ENCODE data around the gene EXOSC9. TPM values are rescaled to one million over a fixed set of nuclear protein-coding genes. Genes with fewer than 3 reads are reported as not detected.
A peak's percentile ranks its signal among the peaks of the same experiment; 100 is the strongest.
"Not testable (repeated sequence)": the region's sequence is repeated elsewhere in the genome, so short reads cannot be mapped to it uniquely, and the experiment has no call there.

Gene EXOSC9
- polyA plus RNA-seq (2013, experiment 1 of 2) = 60.2 TPM
- polyA plus RNA-seq (2013, experiment 2 of 2) = 59.1 TPM

- DNase-seq (ENCODE audit: low spot score) = peak; percentile 94
- no CpG with 5 or more reads among the region's 48 CpGs for WGBS, 2 donors (ENCODE audit: extremely low coverage in 2 of 2, insufficient read length in 2 of 2, insufficient replicate concordance in 1 of 2)
- Histone ChIP-seq H3K18ac (ENCODE audit: low read length) (peak within 1 kb of the TSS; percentile 92), H2BK120ac (ENCODE audit: low read depth, low read length) (no peak within 1 kb of the TSS), H3K14ac (ENCODE audit: low read length) (no peak within 1 kb of the TSS), H3K4me3 (ENCODE audit: low read length in 2 of 2) (peak within 1 kb of the TSS; percentile 68 to 89), H3K27ac (replicated peaks; ENCODE audit: low read length) (no peak within 1 kb of the TSS), H3K4me2 (ENCODE audit: insufficient read depth, low read length, poor library complexity, severe bottlenecking) (peak within 1 kb of the TSS; percentile 66), H2BK5ac (ENCODE audit: low read length) (no peak within 1 kb of the TSS), H4K91ac (ENCODE audit: low read depth, low read length, poor library complexity) (no peak within 1 kb of the TSS), H2BK12ac (ENCODE audit: low read length) (no peak within 1 kb of the TSS), H2BK15ac (ENCODE audit: low read length) (no peak within 1 kb of the TSS), H3K79me1 (ENCODE audit: low read depth, low read length) (peaks cover 1% of the 10 kb centered on the region), H2AFZ (ENCODE audit: low read length) (peak within 1 kb of the TSS; percentile 84), H3K9me3 (replicated peaks in 1 of 2; ENCODE audit: control insufficient read depth in 2 of 2, insufficient read depth in 1 of 2, low read depth in 1 of 2, low read length in 2 of 2) (no peaks in the 10 kb centered on the region), H2AK5ac (ENCODE audit: low read depth, low read length) (peak within 1 kb of the TSS; percentile 34), H3K4ac (ENCODE audit: low read length) (no peak within 1 kb of the TSS), H3K9ac (ENCODE audit: low read depth, low read length, poor library complexity) (peak within 1 kb of the TSS; percentile 94), H3K23ac (ENCODE audit: low read depth, low read length, poor library complexity) (no peak within 1 kb of the TSS), H3K27me3 (ENCODE audit: control insufficient read depth in 3 of 3, insufficient read depth in 3 of 3, low read depth in 1 of 3, low read length in 3 of 3) (no peaks in the 10 kb centered on the region), H3K36me3 (replicated peaks in 1 of 2; ENCODE audit: control insufficient read depth in 2 of 2, insufficient read depth in 2 of 2, low read length in 2 of 2) (peaks cover 9 to 43% of the 10 kb centered on the region in 2 donors), H4K8ac (ENCODE audit: low read depth, low read length) (no peak within 1 kb of the TSS), H3K4me1 (ENCODE audit: control insufficient read depth in 2 of 2, insufficient read depth in 1 of 2, low read depth in 1 of 2, low read length in 2 of 2) (peaks cover 0 to 8% of the 10 kb centered on the region in 2 donors)
Measured at GRCh38 chr4:121800961-121801714, at the start of gene EXOSC9. Gene EXOSC9 (plus strand): TSS chr4:121801323. CDS start chr4:121801425, 102 bp downstream.

- H3K14ac ChIP-seq (ENCODE audit: low read length); H2AK5ac ChIP-seq (ENCODE audit: low read depth, low read length); H2BK120ac ChIP-seq (ENCODE audit: low read depth, low read length); H3K4me2 ChIP-seq (ENCODE audit: insufficient read depth, low read length, poor library complexity, severe bottlenecking); H3K9ac ChIP-seq (ENCODE audit: low read depth, low read length, poor library complexity); H2AFZ ChIP-seq (ENCODE audit: low read length); H3K36me3 ChIP-seq (replicated peaks in 1 of 2; ENCODE audit: control insufficient read depth in 2 of 2, insufficient read depth in 2 of 2, low read length in 2 of 2); H3K27me3 ChIP-seq (ENCODE audit: control insufficient read depth in 3 of 3, insufficient read depth in 3 of 3, low read depth in 1 of 3, low read length in 3 of 3); H2BK15ac ChIP-seq (ENCODE audit: low read length); H3K23ac ChIP-seq (ENCODE audit: low read depth, low read length, poor library complexity); H2BK12ac ChIP-seq (ENCODE audit: low read length); H4K8ac ChIP-seq (ENCODE audit: low read depth, low read length); H3K4me3 ChIP-seq (ENCODE audit: low read length in 2 of 2); H3K4me1 ChIP-seq (ENCODE audit: control insufficient read depth in 2 of 2, insufficient read depth in 1 of 2, low read depth in 1 of 2, low read length in 2 of 2); H3K9me3 ChIP-seq (replicated peaks in 1 of 2; ENCODE audit: control insufficient read depth in 2 of 2, insufficient read depth in 1 of 2, low read depth in 1 of 2, low read length in 2 of 2); H2BK5ac ChIP-seq (ENCODE audit: low read length); H3K4ac ChIP-seq (ENCODE audit: low read length); H3K79me1 ChIP-seq (ENCODE audit: low read depth, low read length); H4K91ac ChIP-seq (ENCODE audit: low read depth, low read length, poor library complexity); H3K18ac ChIP-seq (ENCODE audit: low read length); DNase-seq (ENCODE audit: low spot score); H3K27ac ChIP-seq (replicated peaks; ENCODE audit: low read length): not testable (repeated sequence)
- no CpG with 5 or more reads among the region's 1 CpG for WGBS, 2 donors (ENCODE audit: extremely low coverage in 2 of 2, insufficient read length in 2 of 2, insufficient replicate concordance in 1 of 2)
Measured at GRCh38 chr4:121752142-121752541, 49.0 kb upstream of the EXOSC9 start.

GRCh38 chr4:121758925-121759568, 42.1 kb upstream of the EXOSC9 start:
- no peaks in the 10 kb centered on the region for H3K36me3 ChIP-seq (replicated peaks in 1 of 2; ENCODE audit: control insufficient read depth in 2 of 2, insufficient read depth in 2 of 2, low read length in 2 of 2)
- no peak overlapping the region for H3K4me3 ChIP-seq (ENCODE audit: low read length in 2 of 2)
- no peak overlapping the region for H4K91ac ChIP-seq (ENCODE audit: low read depth, low read length, poor library complexity)
- DNase-seq (ENCODE audit: low spot score) = no peak
- no peaks in the 10 kb centered on the region for H3K9me3 ChIP-seq (replicated peaks in 1 of 2; ENCODE audit: control insufficient read depth in 2 of 2, insufficient read depth in 1 of 2, low read depth in 1 of 2, low read length in 2 of 2)
- no peak overlapping the region for H2AFZ ChIP-seq (ENCODE audit: low read length)
- H3K4me2 ChIP-seq (ENCODE audit: insufficient read depth, low read length, poor library complexity, severe bottlenecking) = no peak overlapping the region
- H3K4me1 ChIP-seq (ENCODE audit: control insufficient read depth in 2 of 2, insufficient read depth in 1 of 2, low read depth in 1 of 2, low read length in 2 of 2) = no peaks in the 10 kb centered on the region
- H2BK12ac ChIP-seq (ENCODE audit: low read length) = no peak overlapping the region
- no peak overlapping the region for H2BK15ac ChIP-seq (ENCODE audit: low read length)
- no peaks in the 10 kb centered on the region for H3K79me1 ChIP-seq (ENCODE audit: low read depth, low read length)
- no peak overlapping the region for H3K9ac ChIP-seq (ENCODE audit: low read depth, low read length, poor library complexity)
- peaks cover 2 to 49% (median 7%) of the 10 kb centered on the region in 3 experiments for H3K27me3 ChIP-seq (ENCODE audit: control insufficient read depth in 3 of 3, insufficient read depth in 3 of 3, low read depth in 1 of 3, low read length in 3 of 3)
- no peak overlapping the region for H3K27ac ChIP-seq (replicated peaks; ENCODE audit: low read length)
- WGBS, 2 donors (ENCODE audit: extremely low coverage in 2 of 2, insufficient read length in 2 of 2, insufficient replicate concordance in 1 of 2) = no CpG with 5 or more reads among the region's 2 CpGs
- H2AK5ac ChIP-seq (ENCODE audit: low read depth, low read length) = no peak overlapping the region
- H4K8ac ChIP-seq (ENCODE audit: low read depth, low read length) = no peak overlapping the region
- no peak overlapping the region for H2BK120ac ChIP-seq (ENCODE audit: low read depth, low read length)
- H3K4ac ChIP-seq (ENCODE audit: low read length) = no peak overlapping the region
- no peak overlapping the region for H2BK5ac ChIP-seq (ENCODE audit: low read length)
- H3K23ac ChIP-seq (ENCODE audit: low read depth, low read length, poor library complexity) = no peak overlapping the region
- H3K14ac ChIP-seq (ENCODE audit: low read length) = no peak overlapping the region
- H3K18ac ChIP-seq (ENCODE audit: low read length) = no peak overlapping the region

GRCh38 chr4:121760205-121760604, 40.9 kb upstream of the EXOSC9 start:
- H3K79me1 ChIP-seq (ENCODE audit: low read depth, low read length) = no peaks in the 10 kb centered on the region
- no peaks in the 10 kb centered on the region for H3K4me1 ChIP-seq (ENCODE audit: control insufficient read depth in 2 of 2, insufficient read depth in 1 of 2, low read depth in 1 of 2, low read length in 2 of 2)
- no peak overlapping the region for H3K4me3 ChIP-seq (ENCODE audit: low read length in 2 of 2)
- H3K9me3 ChIP-seq (replicated peaks in 1 of 2; ENCODE audit: control insufficient read depth in 2 of 2, insufficient read depth in 1 of 2, low read depth in 1 of 2, low read length in 2 of 2) = no peaks in the 10 kb centered on the region
- no peak overlapping the region for H2AFZ ChIP-seq (ENCODE audit: low read length)
- no peak overlapping the region for H3K4me2 ChIP-seq (ENCODE audit: insufficient read depth, low read length, poor library complexity, severe bottlenecking)
- H2BK5ac ChIP-seq (ENCODE audit: low read length) = no peak overlapping the region
- no peak for DNase-seq (ENCODE audit: low spot score)
- H3K27ac ChIP-seq (replicated peaks; ENCODE audit: low read length) = no peak overlapping the region
- H3K23ac ChIP-seq (ENCODE audit: low read depth, low read length, poor library complexity) = no peak overlapping the region
- no peak overlapping the region for H3K18ac ChIP-seq (ENCODE audit: low read length)
- H4K91ac ChIP-seq (ENCODE audit: low read depth, low read length, poor library complexity) = no peak overlapping the region
- no peak overlapping the region for H2BK120ac ChIP-seq (ENCODE audit: low read depth, low read length)
- peaks cover 12 to 61% (median 19%) of the 10 kb centered on the region in 3 experiments for H3K27me3 ChIP-seq (ENCODE audit: control insufficient read depth in 3 of 3, insufficient read depth in 3 of 3, low read depth in 1 of 3, low read length in 3 of 3)
- H2AK5ac ChIP-seq (ENCODE audit: low read depth, low read length) = no peak overlapping the region
- no peak overlapping the region for H3K14ac ChIP-seq (ENCODE audit: low read length)
- H3K4ac ChIP-seq (ENCODE audit: low read length) = no peak overlapping the region
- no peak overlapping the region for H2BK12ac ChIP-seq (ENCODE audit: low read length)
- no CpG with 5 or more reads among the region's 3 CpGs for WGBS, 2 donors (ENCODE audit: extremely low coverage in 2 of 2, insufficient read length in 2 of 2, insufficient replicate concordance in 1 of 2)
- no peaks in the 10 kb centered on the region for H3K36me3 ChIP-seq (replicated peaks in 1 of 2; ENCODE audit: control insufficient read depth in 2 of 2, insufficient read depth in 2 of 2, low read length in 2 of 2)
- no peak overlapping the region for H3K9ac ChIP-seq (ENCODE audit: low read depth, low read length, poor library complexity)
- no peak overlapping the region for H4K8ac ChIP-seq (ENCODE audit: low read depth, low read length)
- H2BK15ac ChIP-seq (ENCODE audit: low read length) = no peak overlapping the region
